Activated T-helper 17 cell treated with anti-CD3 and anti-CD28 coated beads, Interleukin-2, amount 50 U/mL, for 72 hours (primary cell): ENCODE data around the gene EMX2. TPM values are rescaled to one million over a fixed set of nuclear protein-coding genes. Genes with fewer than 3 reads are reported as not detected.

ENCODE experiments used
- ATAC-seq: fragments of 150-1000 bp; cut with Tn5 transposase; replicated peaks from 2 replicates; pipeline ENCODE4 v1.10.0; 2021; ENCODE audit warnings: mild to moderate bottlenecking, moderate library complexity
- H3K27ac Mint-ChIP-seq: one replicate; pipeline ENCODE4 v1.8.0; 2022; ENCODE audit warnings: mixed read lengths
- H3K27me3 Mint-ChIP-seq: one replicate; pipeline ENCODE4 v1.8.0; 2022; ENCODE audit warnings: mixed read lengths
- H3K36me3 Mint-ChIP-seq: one replicate; pipeline ENCODE4 v1.8.0; 2022; ENCODE audit warnings: low read depth, mild to moderate bottlenecking, mixed read lengths
- H3K4me1 Mint-ChIP-seq: one replicate; pipeline ENCODE4 v1.8.0; 2022; ENCODE audit warnings: mixed read lengths
- H3K4me3 Mint-ChIP-seq: one replicate; pipeline ENCODE4 v1.8.0; 2022; ENCODE audit warnings: mild to moderate bottlenecking, mixed read lengths
- H3K9me3 Mint-ChIP-seq: one replicate; pipeline ENCODE4 v1.8.0; 2022; ENCODE audit warnings: mixed read lengths
- total RNA-seq, 2 donors: library from RNA; stranded (reverse); gene quantifications; one replicate each; pipeline ENCODE4 v1.2.3, GENCODE V29; 2022

EMX2 gene
- total RNA-seq, 2 donors from 2014 or later = not detected

GRCh38 chr10:117514971-117515370 lies 27.6 kb upstream of the EMX2 start:
- no peak for ATAC-seq
- Mint-ChIP-seq H3K4me1 (no peaks in the 10 kb centered on the region), H3K27me3 (peaks cover 53% of the 10 kb centered on the region), H3K27ac (no peak overlapping the region), H3K36me3 (no peaks in the 10 kb centered on the region), H3K4me3 (no peak overlapping the region), H3K9me3 (no peaks in the 10 kb centered on the region)

GRCh38 chr10:117516681-117517080 lies 25.9 kb upstream of the EMX2 start:
- no peak for ATAC-seq
- Mint-ChIP-seq H3K36me3 (no peaks in the 10 kb centered on the region), H3K27ac (no peak overlapping the region), H3K4me3 (no peak overlapping the region), H3K27me3 (peaks cover 49% of the 10 kb centered on the region), H3K4me1 (no peaks in the 10 kb centered on the region), H3K9me3 (no peaks in the 10 kb centered on the region)

- H3K4me1 Mint-ChIP-seq = no peaks in the 10 kb centered on the region
- H3K27ac Mint-ChIP-seq = no peak overlapping the region
- no peaks in the 10 kb centered on the region for H3K36me3 Mint-ChIP-seq
- H3K4me3 Mint-ChIP-seq = no peak overlapping the region
- ATAC-seq = no peak
- H3K27me3 Mint-ChIP-seq = peaks cover 43% of the 10 kb centered on the region
- H3K9me3 Mint-ChIP-seq = no peaks in the 10 kb centered on the region
Observed at GRCh38 chr10:117518246-117518645, 24.3 kb upstream of the EMX2 start.

GRCh38 chr10:117519286-117519685 lies 23.3 kb upstream of the EMX2 start:
- Mint-ChIP-seq H3K36me3 (no peaks in the 10 kb centered on the region), H3K27ac (no peak overlapping the region), H3K4me3 (no peak overlapping the region), H3K27me3 (peaks cover 37% of the 10 kb centered on the region), H3K9me3 (no peaks in the 10 kb centered on the region), H3K4me1 (no peaks in the 10 kb centered on the region)
- ATAC-seq = no peak

- no peak overlapping the region for H3K27ac Mint-ChIP-seq
- H3K4me3 Mint-ChIP-seq = no peak overlapping the region
- H3K27me3 Mint-ChIP-seq = peaks cover 38% of the 10 kb centered on the region
- H3K36me3 Mint-ChIP-seq = no peaks in the 10 kb centered on the region
- no peaks in the 10 kb centered on the region for H3K9me3 Mint-ChIP-seq
- no peak for ATAC-seq
- H3K4me1 Mint-ChIP-seq = no peaks in the 10 kb centered on the region
Observed at GRCh38 chr10:117519879-117520278, 22.7 kb upstream of the EMX2 start.

- Mint-ChIP-seq H3K9me3 (no peaks in the 10 kb centered on the region), H3K4me1 (no peaks in the 10 kb centered on the region), H3K27me3 (peaks cover 64% of the 10 kb centered on the region), H3K4me3 (no peak overlapping the region), H3K27ac (no peak overlapping the region), H3K36me3 (no peaks in the 10 kb centered on the region)
- no peak for ATAC-seq
Observed at GRCh38 chr10:117530791-117531190, 11.8 kb upstream of the EMX2 start.

DNA sequence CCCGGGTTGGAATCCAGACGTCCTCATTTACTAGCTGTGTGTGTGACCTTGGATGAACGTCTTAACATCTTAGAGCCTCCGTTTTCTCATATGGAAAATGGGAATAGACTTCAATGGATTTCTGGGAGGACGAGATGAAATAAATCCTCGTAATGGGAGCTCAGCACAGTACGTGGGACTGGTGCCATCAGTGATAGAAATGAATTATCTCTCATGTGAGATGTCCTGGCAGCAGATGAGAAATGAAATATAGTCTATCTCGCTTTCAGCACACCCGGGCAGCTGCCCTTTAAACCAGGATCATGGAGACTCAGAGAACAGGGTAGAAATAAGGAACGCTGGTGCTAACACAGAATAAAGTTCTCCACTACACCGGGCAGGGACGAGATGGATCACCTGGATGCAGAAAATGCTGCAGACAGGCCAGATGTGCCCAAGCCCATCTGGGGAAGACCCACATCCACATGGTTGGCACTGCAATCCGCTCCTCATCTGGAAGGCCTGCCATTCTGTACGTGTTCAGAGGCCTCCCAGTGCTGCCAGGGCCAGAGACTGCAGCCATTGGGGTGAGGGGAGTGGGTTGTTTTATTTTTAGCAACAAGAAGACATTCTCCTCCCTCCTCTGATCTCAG lies 11.1 kb upstream of the EMX2 start:
- no peak overlapping the region for H3K4me3 Mint-ChIP-seq
- no peaks in the 10 kb centered on the region for H3K36me3 Mint-ChIP-seq
- H3K9me3 Mint-ChIP-seq = no peaks in the 10 kb centered on the region
- no peak overlapping the region for H3K27ac Mint-ChIP-seq
- H3K4me1 Mint-ChIP-seq = no peaks in the 10 kb centered on the region
- H3K27me3 Mint-ChIP-seq = peaks cover 67% of the 10 kb centered on the region
- ATAC-seq = no peak

DNA sequence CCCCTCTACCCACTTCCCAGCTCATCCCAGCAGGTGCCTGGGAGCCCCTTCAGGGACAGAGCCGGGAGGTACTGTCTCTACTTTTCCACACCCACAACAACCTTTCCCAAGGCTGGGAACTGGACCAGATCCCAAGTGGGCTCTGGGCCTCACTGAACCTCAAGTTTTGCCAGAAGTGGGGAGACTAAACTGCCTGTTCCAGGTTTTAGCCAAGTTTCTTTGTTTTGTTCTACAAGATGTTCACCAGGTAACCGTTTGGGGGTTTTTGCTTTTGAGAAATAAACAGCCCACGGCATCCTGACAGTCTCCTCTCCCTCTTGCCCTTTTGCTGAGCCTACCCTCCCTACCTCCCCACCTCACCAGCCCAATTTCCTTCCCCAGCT lies 10.6 kb upstream of the EMX2 start:
- no peaks in the 10 kb centered on the region for H3K9me3 Mint-ChIP-seq
- H3K4me3 Mint-ChIP-seq = no peak overlapping the region
- peaks cover 71% of the 10 kb centered on the region for H3K27me3 Mint-ChIP-seq
- no peaks in the 10 kb centered on the region for H3K36me3 Mint-ChIP-seq
- no peaks in the 10 kb centered on the region for H3K4me1 Mint-ChIP-seq
- H3K27ac Mint-ChIP-seq = no peak overlapping the region
- no peak for ATAC-seq

- Mint-ChIP-seq H3K27me3 (peaks cover 71% of the 10 kb centered on the region), H3K27ac (no peak overlapping the region), H3K4me3 (no peak overlapping the region), H3K9me3 (no peaks in the 10 kb centered on the region), H3K36me3 (no peaks in the 10 kb centered on the region), H3K4me1 (no peaks in the 10 kb centered on the region)
- no peak for ATAC-seq
Observed at GRCh38 chr10:117532451-117533107, 10.0 kb upstream of the EMX2 start.

DNA sequence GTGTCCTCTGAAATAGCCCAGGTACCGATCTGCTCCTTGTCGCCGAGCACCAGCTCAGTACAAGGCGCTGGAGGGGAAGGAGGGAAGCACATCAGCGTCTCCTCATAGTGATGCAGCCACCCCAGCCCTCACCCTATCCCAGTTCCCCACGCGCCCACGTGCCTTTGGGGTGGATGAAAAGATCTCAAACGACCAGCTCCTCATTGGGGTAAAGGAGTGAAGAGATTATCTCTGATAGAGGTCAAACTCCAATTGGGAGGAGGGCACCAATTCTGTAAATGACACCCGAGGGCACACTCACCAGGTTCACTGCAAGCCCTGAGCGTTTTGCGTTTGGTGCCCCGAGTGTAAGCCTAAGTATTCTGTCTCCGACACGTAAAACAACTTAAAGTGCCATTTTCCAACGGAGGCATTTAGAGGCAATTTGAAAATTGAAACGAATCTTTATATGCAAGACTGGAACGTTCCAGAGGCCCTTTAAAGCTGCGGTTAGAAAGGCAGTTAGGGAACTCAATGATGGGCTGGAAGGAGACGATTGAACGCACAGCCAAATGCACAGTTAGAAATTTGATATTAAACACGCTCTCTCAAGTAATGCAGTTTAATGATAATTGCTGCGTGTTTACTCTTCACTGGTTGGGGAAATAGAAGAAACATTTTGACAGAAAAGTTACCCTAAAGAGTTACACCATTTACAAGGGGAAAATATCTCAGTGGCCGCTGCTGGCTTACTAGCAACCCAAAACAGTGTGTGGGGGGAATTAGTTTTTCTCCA lies 8.9 kb upstream of the EMX2 start:
- no peak overlapping the region for H3K4me3 Mint-ChIP-seq
- H3K9me3 Mint-ChIP-seq = no peaks in the 10 kb centered on the region
- H3K4me1 Mint-ChIP-seq = no peaks in the 10 kb centered on the region
- H3K36me3 Mint-ChIP-seq = no peaks in the 10 kb centered on the region
- H3K27me3 Mint-ChIP-seq = peaks cover 71% of the 10 kb centered on the region
- no peak for ATAC-seq
- no peak overlapping the region for H3K27ac Mint-ChIP-seq

GRCh38 chr10:117534321-117535297 lies 7.9 kb upstream of the EMX2 start:
- Mint-ChIP-seq H3K4me1 (no peaks in the 10 kb centered on the region), H3K27me3 (peaks cover 71% of the 10 kb centered on the region), H3K27ac (no peak overlapping the region), H3K4me3 (no peak overlapping the region), H3K9me3 (no peaks in the 10 kb centered on the region), H3K36me3 (no peaks in the 10 kb centered on the region)
- ATAC-seq = no peak

DNA sequence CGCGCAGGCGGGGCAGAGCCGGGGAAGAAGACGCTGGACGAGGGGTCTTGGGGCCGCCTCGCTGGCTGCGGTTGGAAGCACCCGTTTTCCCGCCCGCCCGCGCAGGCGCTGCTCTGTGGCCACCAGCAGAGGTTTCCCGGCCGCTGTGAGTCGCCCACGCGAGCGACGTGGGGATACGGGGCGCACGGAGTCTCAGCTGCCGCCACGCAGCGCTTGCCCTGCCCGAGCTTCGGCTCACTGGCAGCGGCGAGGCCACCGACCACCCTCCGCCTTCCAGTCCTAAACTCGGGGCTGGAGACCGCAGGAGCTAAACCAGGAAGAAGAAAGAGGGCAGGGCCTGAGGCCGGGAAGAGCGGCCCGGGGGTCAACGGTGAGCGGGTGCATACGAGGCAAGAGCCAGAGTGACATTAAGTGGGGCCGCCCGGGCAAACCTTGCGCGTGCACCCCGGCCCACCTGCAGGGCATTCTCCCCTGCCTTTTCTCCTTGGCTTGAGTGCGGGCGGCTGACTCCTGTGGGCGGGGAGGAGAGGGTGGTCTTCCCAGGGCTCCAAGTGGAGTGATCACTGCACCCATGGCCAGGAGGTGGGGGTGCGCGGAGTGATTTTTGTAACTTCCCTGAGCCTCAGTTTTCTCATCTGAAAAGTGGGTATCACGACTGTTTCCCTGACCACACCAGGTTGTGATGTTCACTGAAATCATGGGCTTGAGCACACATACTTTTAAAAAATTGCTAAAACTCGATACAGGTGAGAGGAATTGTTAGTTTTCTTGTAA lies 7.1 kb upstream of the EMX2 start:
- Mint-ChIP-seq H3K36me3 (no peaks in the 10 kb centered on the region), H3K4me1 (no peaks in the 10 kb centered on the region), H3K9me3 (no peaks in the 10 kb centered on the region), H3K27me3 (peaks cover 70% of the 10 kb centered on the region), H3K4me3 (no peak overlapping the region), H3K27ac (no peak overlapping the region)
- no peak for ATAC-seq

- Mint-ChIP-seq H3K27ac (no peak overlapping the region), H3K4me3 (no peak overlapping the region), H3K9me3 (no peaks in the 10 kb centered on the region), H3K4me1 (no peaks in the 10 kb centered on the region), H3K36me3 (no peaks in the 10 kb centered on the region), H3K27me3 (peaks cover 70% of the 10 kb centered on the region)
- ATAC-seq = no peak
Observed at GRCh38 chr10:117536072-117536865, 6.3 kb upstream of the EMX2 start.
